Body of pancreas (tissue), 4 donors: Measurements from ENCODE around the gene NECTIN1.

Source experiments
- CTCF ChIP-seq, 7 experiments: fragments of 450-650 bp in 4 of 7; fragments of 200-600 bp in 3 of 7; sonication (generic) in 3 of 7; IDR thresholded peaks; one replicate each; pipeline ENCODE4 v1.5.1; 2016 to 2019; ENCODE audit warnings: antibody characterized with exemption in 7 of 7
- POLR2A ChIP-seq, 3 donors: fragments of 450-650 bp; IDR thresholded peaks; one replicate each; pipeline ENCODE4 v1.6.1; 2016; ENCODE audit warnings: antibody characterized with exemption in 3 of 3, mild to moderate bottlenecking in 2 of 3

GRCh38 chr11:119629834-119630624 is 99.0 kb downstream of the NECTIN1 start:
- TF ChIP-seq CTCF (IDR thresholded peaks at IDR 0.05) (no peak), POLR2A (IDR thresholded peaks at IDR 0.05) (no peak)
